ENCODE data around the gene UGT1A7. TPM values are rescaled to one million over a fixed set of nuclear protein-coding genes. Genes with fewer than 3 reads are reported as not detected.

Gene UGT1A7
- total RNA-seq, 1 donor from 2014 or later, result not detected

DNA sequence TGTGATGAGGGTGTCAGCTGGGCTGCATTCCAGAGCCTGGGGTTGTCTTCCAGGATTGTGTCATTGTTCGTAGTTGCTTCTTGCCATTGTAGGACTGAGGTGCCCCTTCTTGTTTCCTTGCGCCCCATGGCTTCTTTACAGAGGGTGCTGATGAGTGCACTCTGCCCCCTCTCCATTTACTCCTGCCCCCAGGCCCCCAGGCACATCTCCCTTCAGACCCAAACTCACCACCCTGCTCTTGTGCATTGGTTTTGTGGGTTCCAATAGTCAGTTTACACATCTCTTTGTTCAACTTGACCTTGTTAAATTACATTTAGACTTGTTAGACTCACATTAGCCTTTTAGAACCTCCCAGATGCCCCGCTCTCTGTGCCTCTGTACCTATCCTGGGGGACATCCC is 139.5 kb downstream of the UGT1A7 start:
- no peak for DNase-seq
- Histone ChIP-seq H3K4me3 (no peak overlapping the region), H3K27me3 (ENCODE audit: low read depth) (peaks cover 4% of the 10 kb centered on the region), H3K36me3 (no peaks in the 10 kb centered on the region), H3K27ac (no peak overlapping the region), H3K4me1 (no peaks in the 10 kb centered on the region), H3K9me3 (no peaks in the 10 kb centered on the region)
- TF ChIP-seq, protein P1, sequence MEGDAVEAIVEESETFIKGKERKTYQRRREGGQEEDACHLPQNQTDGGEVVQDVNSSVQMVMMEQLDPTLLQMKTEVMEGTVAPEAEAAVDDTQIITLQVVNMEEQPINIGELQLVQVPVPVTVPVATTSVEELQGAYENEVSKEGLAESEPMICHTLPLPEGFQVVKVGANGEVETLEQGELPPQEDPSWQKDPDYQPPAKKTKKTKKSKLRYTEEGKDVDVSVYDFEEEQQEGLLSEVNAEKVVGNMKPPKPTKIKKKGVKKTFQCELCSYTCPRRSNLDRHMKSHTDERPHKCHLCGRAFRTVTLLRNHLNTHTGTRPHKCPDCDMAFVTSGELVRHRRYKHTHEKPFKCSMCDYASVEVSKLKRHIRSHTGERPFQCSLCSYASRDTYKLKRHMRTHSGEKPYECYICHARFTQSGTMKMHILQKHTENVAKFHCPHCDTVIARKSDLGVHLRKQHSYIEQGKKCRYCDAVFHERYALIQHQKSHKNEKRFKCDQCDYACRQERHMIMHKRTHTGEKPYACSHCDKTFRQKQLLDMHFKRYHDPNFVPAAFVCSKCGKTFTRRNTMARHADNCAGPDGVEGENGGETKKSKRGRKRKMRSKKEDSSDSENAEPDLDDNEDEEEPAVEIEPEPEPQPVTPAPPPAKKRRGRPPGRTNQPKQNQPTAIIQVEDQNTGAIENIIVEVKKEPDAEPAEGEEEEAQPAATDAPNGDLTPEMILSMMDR (IDR thresholded peaks at IDR 0.05), result no peak
- ATAC-seq, result no peak
- intact Hi-C loops (cut with DNase I), result no loop called here

DNA sequence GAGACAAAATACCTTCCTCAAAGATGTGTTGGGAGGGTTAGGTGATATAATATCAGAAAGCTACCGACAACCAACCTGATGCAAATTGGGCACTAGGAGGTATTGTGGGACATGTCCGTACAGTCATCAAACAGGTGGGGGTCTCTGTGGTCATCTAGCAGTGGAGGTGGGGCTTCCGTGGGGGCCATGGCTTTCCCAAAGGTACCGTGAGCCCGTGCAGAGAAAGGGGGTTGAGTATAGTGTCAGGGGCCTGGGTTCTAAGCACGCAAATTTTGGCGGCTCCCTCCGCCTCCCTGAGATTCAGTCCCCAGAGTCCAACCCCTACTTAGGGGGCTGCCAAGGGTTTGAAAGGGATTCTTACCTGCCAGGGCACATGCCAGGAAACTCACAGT is 140.0 kb downstream of the UGT1A7 start:
- no peaks in the 10 kb centered on the region for H3K9me3 ChIP-seq
- no peak overlapping the region for H3K4me3 ChIP-seq
- no peak overlapping the region for H3K27ac ChIP-seq
- ATAC-seq, result no peak
- peaks cover 4% of the 10 kb centered on the region for H3K27me3 ChIP-seq (ENCODE audit: low read depth)
- no peak for DNase-seq
- intact Hi-C loops (cut with DNase I), result no loop called here
- TF ChIP-seq, protein P1 (IDR thresholded peaks at IDR 0.05), result no peak
- no peaks in the 10 kb centered on the region for H3K36me3 ChIP-seq
- H3K4me1 ChIP-seq, result no peaks in the 10 kb centered on the region

DNA sequence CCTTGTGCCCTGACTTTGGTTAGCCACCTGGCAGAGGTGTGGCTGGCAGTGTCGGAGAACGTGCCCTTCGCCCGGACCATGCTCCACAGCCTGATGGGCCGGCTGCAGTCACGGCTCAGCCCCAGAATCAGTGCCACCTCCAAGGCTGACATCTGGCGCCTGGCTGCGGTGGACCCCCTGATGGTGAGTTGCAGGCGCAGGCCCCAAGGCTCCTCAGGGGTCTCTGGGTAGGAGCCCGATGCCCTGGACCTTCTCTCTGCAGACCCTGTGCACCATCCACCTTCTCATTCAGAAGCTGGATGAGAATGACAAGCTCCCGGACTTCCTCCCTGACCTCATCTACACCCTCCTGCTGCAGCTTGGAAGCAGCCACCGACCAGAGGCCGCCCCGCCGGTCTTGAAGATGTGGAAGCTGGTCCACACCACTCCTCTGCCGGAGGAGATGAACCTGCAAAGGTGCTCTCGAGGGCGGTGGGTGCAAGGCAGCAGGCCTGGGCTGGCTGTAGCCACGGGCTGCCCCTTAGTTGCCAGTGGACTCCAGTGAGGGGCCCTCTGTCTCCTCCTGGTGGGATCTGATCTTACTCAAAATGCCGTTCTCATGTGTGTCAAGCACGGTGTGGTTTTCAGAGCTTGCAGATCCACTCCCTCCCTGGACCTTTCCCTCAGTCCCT is 140.5 kb downstream of the UGT1A7 start:
- TF ChIP-seq, protein P1 (IDR thresholded peaks at IDR 0.05), result no peak
- intact Hi-C loops (cut with DNase I), result no loop called here
- DNase-seq (no peak), ATAC-seq (no peak)
- H3K27me3 ChIP-seq (ENCODE audit: low read depth), result peaks cover 4% of the 10 kb centered on the region
- H3K4me1 ChIP-seq, result no peaks in the 10 kb centered on the region
- no peak overlapping the region for H3K27ac ChIP-seq
- H3K36me3 ChIP-seq, result no peaks in the 10 kb centered on the region
- no peak overlapping the region for H3K4me3 ChIP-seq
- no peaks in the 10 kb centered on the region for H3K9me3 ChIP-seq

Other genes starting within 250 kb of the UGT1A7 start
- gene USP40, start 115.1 kb upstream of the UGT1A7 start, total RNA-seq, result 45.4 TPM
- not detected for gene UGT1A8, start 64.3 kb upstream of the UGT1A7 start, total RNA-seq
- not detected for gene UGT1A10, start 45.5 kb upstream of the UGT1A7 start, total RNA-seq
- gene UGT1A9, start 10.0 kb upstream of the UGT1A7 start, total RNA-seq, result not detected
- gene UGT1A6, start 11.0 kb downstream of the UGT1A7 start, total RNA-seq, result 2.3 TPM
- 0.27 TPM for gene UGT1A5, start 31.0 kb downstream of the UGT1A7 start, total RNA-seq
- gene UGT1A4, start 36.8 kb downstream of the UGT1A7 start, total RNA-seq, result not detected
- not detected for gene UGT1A3, start 47.1 kb downstream of the UGT1A7 start, total RNA-seq
- gene UGT1A1, start 78.4 kb downstream of the UGT1A7 start, total RNA-seq, result 0.24 TPM
- not detected for gene MROH2A, start 96.4 kb downstream of the UGT1A7 start, total RNA-seq
- 1.5 TPM for gene HJURP, start 172.6 kb downstream of the UGT1A7 start, total RNA-seq
- gene TRPM8, start 235.5 kb downstream of the UGT1A7 start, total RNA-seq, result not detected

Data from lower lobe of right lung (tissue), 2 donors.